GM18909 (cell line): ENCODE measurements around the gene GLO1.

Experiments
- ATAC-seq: cut with Tn5 transposase; IDR thresholded peaks from one replicate; pipeline ENCODE4 v1.9.1; 2021; ENCODE audit warnings: mild to moderate bottlenecking; ENCODE audit not compliant: unreplicated experiment, poor library complexity

Gene GLO1

DNA sequence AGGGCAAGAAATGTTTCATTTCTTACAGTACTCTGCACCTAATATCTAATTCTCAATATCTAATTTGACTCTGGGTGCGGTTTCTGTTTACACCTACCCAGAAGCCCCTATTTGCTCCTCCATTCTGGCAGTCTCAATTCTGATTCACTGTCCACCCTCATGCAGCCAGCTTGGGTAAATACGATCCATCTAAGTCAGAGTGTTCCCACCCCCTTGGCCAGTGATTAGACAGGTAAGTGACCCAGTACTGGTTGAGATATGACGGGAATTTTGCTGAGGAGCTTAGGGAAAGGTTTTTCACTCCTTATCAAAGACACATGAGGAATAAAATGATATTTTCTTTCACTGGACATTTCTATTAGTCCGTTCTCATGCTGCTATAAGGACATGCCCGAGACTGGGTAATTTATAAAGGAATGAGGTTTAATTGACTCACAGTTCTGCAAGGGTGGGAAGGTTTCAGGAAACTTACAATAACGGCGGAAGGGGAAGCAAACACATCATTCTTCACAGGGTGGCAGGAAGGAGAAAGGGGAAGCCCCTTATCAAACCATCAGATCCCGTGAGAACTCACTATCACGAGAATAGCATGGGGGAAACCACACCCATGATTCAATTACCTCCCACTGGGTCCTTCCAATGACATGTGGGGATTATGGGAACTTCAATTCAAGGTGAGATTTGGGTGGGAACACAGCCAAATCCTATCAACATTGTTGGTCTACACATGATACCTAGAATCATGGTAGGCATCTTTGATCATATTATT lies 29.4 kb downstream of the GLO1 start:
- ATAC-seq, result no peak

GRCh38 chr6:38671885-38672467 lies 31.0 kb downstream of the GLO1 start:
- peak; percentile 86 for ATAC-seq

DNA sequence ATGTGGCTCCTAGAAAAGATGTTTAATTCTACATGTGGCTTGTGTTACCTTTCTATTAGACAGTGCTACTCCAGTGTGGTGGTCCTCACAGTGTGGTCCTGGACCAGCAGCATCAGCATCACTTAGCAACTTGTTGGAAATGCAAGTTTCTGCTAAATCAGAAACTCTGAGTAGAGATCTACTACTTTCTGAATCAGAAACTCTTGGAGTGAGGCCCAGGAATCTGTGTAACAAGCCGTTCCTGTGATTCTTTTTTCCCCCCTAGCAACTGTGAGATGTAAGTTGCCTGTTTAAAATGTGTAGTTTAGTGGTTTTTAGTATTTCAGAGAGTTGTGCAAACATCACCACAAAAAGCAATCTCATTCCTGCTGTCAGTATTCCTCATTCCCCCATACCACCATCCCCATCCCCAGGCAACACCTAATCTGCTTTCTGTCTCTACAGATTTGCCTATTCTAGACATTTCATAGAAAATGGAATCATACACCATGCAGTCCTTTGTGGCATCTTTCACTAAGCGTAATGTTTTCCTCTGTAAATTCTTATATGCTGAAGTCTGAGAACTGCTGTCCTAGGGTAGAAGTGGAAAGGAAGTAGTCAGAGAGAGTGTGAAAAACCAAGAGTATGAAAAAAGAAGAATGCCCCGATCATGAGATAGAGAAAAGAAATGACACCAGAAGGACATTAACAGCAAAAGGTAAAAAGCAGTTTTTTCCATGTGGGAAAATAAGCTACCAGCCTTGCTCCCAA lies 44.4 kb downstream of the GLO1 start:
- no peak for ATAC-seq

DNA sequence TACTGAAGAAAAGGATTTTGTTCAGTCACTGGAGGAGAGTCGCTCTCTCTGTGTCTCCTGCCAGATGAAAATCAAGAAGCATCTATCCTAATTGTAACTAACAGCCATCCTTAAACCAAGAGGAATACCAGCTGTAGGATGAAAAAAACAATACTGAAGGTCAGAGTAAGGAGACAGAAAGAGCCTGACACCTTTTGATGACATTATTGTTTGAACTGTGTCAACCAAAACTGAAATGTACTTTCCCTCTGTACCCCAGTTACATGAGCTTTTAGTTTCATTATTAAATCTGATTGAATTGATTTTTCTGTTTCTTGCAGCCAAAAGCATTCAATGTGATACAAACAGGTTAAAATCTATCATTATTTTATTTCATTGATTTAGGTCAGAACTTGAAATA lies 46.0 kb downstream of the GLO1 start:
- ATAC-seq, result no peak

- ATAC-seq, result no peak
Measured at GRCh38 chr6:38654263-38654662, 48.7 kb downstream of the GLO1 start.

- ATAC-seq, result no peak
Measured at GRCh38 chr6:38651121-38651784, 51.7 kb downstream of the GLO1 start.

GRCh38 chr6:38650207-38650752 lies 52.7 kb downstream of the GLO1 start:
- ATAC-seq, result no peak

DNA sequence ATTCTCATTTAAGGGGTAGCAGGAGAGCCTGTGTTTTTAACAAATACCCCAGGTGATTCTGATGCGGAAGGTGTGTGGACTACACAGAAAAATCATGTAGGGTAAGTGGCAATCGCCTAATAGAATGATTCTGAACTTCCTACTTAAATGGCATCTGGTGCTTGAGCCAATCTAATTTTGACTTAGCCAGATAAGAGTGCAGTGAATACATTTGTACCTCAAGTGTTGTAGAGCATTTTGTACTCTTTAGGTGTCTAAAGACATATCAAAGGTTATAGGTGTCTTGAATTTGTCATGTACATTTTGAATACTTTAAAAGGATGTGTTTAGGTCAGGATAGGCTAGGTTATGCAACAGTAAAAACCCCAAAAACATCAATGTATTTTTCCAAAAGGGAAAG lies 53.2 kb downstream of the GLO1 start:
- no peak for ATAC-seq

DNA sequence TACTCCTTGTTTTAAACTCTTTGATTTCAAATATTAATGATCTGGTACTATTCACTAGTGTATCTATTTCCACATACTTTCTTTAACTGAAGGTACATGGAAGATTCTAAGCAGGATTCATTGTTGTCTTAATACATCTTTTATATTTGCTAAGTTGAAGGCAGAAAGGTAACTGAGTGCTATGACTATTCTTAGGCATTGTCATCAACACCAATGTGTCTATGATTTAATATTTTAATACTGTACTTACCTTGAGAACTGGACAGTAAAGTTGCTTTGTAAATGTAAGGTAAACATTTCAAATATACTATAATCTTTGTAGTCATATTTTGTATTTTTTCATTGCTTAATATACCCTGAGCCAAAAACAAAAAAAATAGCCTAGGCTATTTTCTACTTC lies 54.3 kb downstream of the GLO1 start:
- no peak for ATAC-seq

- no peak for ATAC-seq
Measured at GRCh38 chr6:38646166-38646878, 56.6 kb downstream of the GLO1 start.

DNA sequence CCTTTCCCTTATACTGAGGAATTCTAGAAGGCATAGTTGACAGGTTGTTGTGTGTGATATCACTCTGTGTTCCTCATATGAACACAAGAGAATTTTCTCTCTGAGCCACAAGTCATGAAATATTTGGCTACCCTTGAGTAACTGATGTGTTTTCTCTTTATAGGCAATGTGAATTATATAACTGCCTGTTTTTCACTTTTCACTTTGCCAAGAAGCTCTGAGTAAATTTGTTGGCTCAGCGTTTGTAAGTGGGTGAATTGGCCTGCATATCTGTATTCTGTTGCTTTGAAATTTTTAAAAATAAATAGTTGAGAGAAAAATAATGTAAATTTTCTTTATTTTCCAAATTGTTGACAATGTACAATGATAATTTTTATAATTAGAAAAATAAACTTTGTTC lies 58.0 kb downstream of the GLO1 start:
- no peak for ATAC-seq

GRCh38 chr6:38640216-38640909 lies 62.6 kb downstream of the GLO1 start:
- peak; percentile 12 for ATAC-seq

- peak; percentile 76 for ATAC-seq
Measured at GRCh38 chr6:38639498-38640215, 63.3 kb downstream of the GLO1 start, which contains the start of gene BTBD9. Gene BTBD9, minus strand, starts transcription at chr6:38639929.

- ATAC-seq, result peak; percentile 38
Measured at GRCh38 chr6:38638941-38639497, 63.9 kb downstream of the GLO1 start.

- no peak for ATAC-seq
Measured at GRCh38 chr6:38637756-38638155, 65.2 kb downstream of the GLO1 start.

DNA sequence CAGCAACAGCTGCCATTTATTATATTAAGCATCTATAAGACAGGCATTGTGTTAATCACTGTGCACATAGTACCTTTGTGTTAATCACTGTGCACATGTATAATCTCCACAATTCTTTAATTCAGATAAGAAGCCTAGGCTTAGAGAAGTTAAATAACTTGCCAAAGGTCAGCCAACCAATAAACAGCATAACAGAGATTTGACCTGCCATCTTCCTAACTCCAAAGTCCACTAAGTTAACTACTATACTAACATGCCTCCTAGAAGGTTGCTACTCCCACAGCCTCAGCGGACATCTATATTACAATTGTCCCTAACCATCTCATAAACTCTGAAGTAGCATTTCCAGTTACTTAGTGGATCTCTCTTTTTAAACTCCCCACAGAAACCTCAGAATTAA lies 66.9 kb downstream of the GLO1 start:
- ATAC-seq, result no peak

DNA sequence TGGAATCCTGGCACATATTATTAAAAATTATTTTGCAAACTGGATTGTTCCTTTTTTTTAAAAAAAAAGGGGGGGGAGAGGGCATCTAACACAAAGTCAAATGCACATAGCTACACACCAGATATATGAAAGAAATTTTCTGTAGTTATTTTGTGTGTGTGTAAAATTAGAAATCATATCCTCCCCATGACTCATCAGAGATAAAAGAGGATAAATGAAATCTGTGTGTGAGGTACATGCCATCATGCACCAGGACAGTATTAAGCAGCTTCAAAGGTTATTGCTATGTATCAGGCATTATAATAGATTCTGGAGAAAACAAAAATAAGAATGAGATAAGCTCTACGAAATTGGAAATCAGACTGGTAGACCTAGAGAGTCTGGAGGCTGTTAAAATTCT lies 68.4 kb downstream of the GLO1 start:
- no peak for ATAC-seq

DNA sequence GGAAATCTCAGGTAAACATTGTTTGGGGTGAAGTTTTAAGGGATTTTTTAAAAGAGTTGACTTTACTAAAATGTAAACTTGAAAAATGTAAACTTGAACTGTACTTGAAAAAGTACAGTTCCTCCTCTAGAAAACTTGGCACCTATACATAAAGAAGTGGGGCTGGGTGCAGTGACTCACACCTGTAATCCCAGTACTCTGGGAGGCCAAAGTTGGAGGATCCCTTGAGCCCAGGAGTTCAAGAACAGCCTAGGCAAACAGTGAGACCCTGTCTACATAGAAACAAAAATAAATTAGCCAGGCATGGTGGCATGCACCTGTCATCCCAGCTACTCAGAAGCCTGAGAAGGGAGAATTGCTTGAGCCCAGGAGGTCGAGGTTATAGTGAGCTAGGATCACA lies 70.5 kb downstream of the GLO1 start:
- ATAC-seq, result no peak
